Measurements from ENCODE around the gene ATP4B.

GRCh38 chr13:113655346-113656002 is 2.5 kb downstream of the ATP4B start:
- no peak for TF ChIP-seq EZH2phosphoT487 (IDR thresholded peaks at IDR 0.05; ENCODE audit: insufficient read depth, low read depth)
- no peak for TF ChIP-seq EZH2 (IDR thresholded peaks at IDR 0.05; ENCODE audit: insufficient read depth, poor library complexity, severe bottlenecking)

Data from GM23248 (cell line).